Kasumi-1 (cell line): ENCODE measurements around the gene BRD4.

Source experiments
- DNase-seq, 2 experiments: peaks; one replicate each; lab custom pipeline; 2025; lab: John Stamatoyannopoulos, UW

BRD4 gene

GRCh38 chr19:15248648-15249527, 83.5 kb downstream of the BRD4 start:
- DNase-seq, result no peak

- DNase-seq, result no peak
Observed at GRCh38 chr19:15248106-15248505, 84.2 kb downstream of the BRD4 start.

GRCh38 chr19:15247107-15248014, 85.0 kb downstream of the BRD4 start:
- no peak for DNase-seq

- no peak for DNase-seq
Observed at GRCh38 chr19:15246198-15246481, 86.2 kb downstream of the BRD4 start.

GRCh38 chr19:15245370-15246197, 86.8 kb downstream of the BRD4 start:
- no peak for DNase-seq

GRCh38 chr19:15244808-15245207, 87.5 kb downstream of the BRD4 start:
- DNase-seq, result no peak

GRCh38 chr19:15244106-15244803, 88.1 kb downstream of the BRD4 start:
- DNase-seq, result no peak

- DNase-seq, result no peak
Observed at GRCh38 chr19:15243236-15243957, 88.9 kb downstream of the BRD4 start.

GRCh38 chr19:15241259-15241910, 91.0 kb downstream of the BRD4 start:
- DNase-seq, result no peak

GRCh38 chr19:15240515-15240914, 91.8 kb downstream of the BRD4 start:
- DNase-seq, result no peak

- no peak for DNase-seq
Observed at GRCh38 chr19:15239337-15239949, 92.9 kb downstream of the BRD4 start.

GRCh38 chr19:15238639-15239155, 93.6 kb downstream of the BRD4 start:
- DNase-seq, result no peak

GRCh38 chr19:15237759-15238638, 94.3 kb downstream of the BRD4 start:
- DNase-seq, result no peak

- DNase-seq, result no peak
Observed at GRCh38 chr19:15236886-15237285, 95.5 kb downstream of the BRD4 start.

GRCh38 chr19:15235781-15236180, 96.6 kb downstream of the BRD4 start:
- no peak for DNase-seq

- DNase-seq, result no peak
Observed at GRCh38 chr19:15234431-15235130, 97.8 kb downstream of the BRD4 start.

GRCh38 chr19:15231271-15231670, 101.1 kb downstream of the BRD4 start:
- DNase-seq, result no peak

GRCh38 chr19:15227261-15227660, 105.1 kb downstream of the BRD4 start:
- DNase-seq, result no peak
